Measurements from ENCODE around the gene RPL12. TPM values are rescaled to one million over a fixed set of nuclear protein-coding genes. Genes with fewer than 3 reads are reported as not detected.

RPL12 gene
- total RNA-seq, 4 donors from 2014 or later, result 2,291 to 3,774 (median 2,862) TPM

GRCh38 chr9:127496974-127497373 is 45.8 kb upstream of the RPL12 start:
- DNase-seq (ENCODE audit: low spot score in 2 of 2), result no peak
- H3K36me3 ChIP-seq, result peaks cover 63% of the 10 kb centered on the region
- H3K27me3 ChIP-seq, result no peaks in the 10 kb centered on the region
- no peaks in the 10 kb centered on the region for H3K9me3 ChIP-seq
- TF ChIP-seq POLR2AphosphoS5 (IDR thresholded peaks at IDR 0.05), result no peak
- H3K4me3 ChIP-seq, result no peak overlapping the region
- 82% methylated on average over 9 of the region's 12 CpGs for WGBS
- H3K4me1 ChIP-seq, result peaks cover 12% of the 10 kb centered on the region
- no peak overlapping the region for H3K27ac ChIP-seq

GRCh38 chr9:127495884-127496555 is 44.8 kb upstream of the RPL12 start:
- WGBS, result 75% methylated on average over 14 of the region's 14 CpGs
- no peak for TF ChIP-seq CTCF (IDR thresholded peaks at IDR 0.05)
- Histone ChIP-seq H3K4me3 (no peak overlapping the region), H3K4me1 (peaks cover 12% of the 10 kb centered on the region), H3K36me3 (peaks cover 63% of the 10 kb centered on the region), H3K27ac (peak overlapping the region; percentile 78), H3K9me3 (no peaks in the 10 kb centered on the region), H3K27me3 (no peaks in the 10 kb centered on the region)
- no peak for DNase-seq (ENCODE audit: low spot score in 2 of 2)

- Histone ChIP-seq H3K27me3 (no peaks in the 10 kb centered on the region), H3K9me3 (no peaks in the 10 kb centered on the region), H3K27ac (no peak overlapping the region), H3K4me3 (no peak overlapping the region), H3K36me3 (peaks cover 73% of the 10 kb centered on the region), H3K4me1 (peaks cover 12% of the 10 kb centered on the region)
- no peak for DNase-seq (ENCODE audit: low spot score in 2 of 2)
- no peak for TF ChIP-seq POLR2A (IDR thresholded peaks at IDR 0.05)
- TF ChIP-seq POLR2AphosphoS5 (IDR thresholded peaks at IDR 0.05), result no peak
- TF ChIP-seq EP300 (IDR thresholded peaks at IDR 0.05), result no peak
- no peak for TF ChIP-seq CTCF (IDR thresholded peaks at IDR 0.05)
- WGBS, result 60% methylated on average over 9 of the region's 9 CpGs
Observed at GRCh38 chr9:127494304-127494702, 43.1 kb upstream of the RPL12 start.

GRCh38 chr9:127493592-127494303 is 42.5 kb upstream of the RPL12 start:
- 93% methylated on average over 5 of the region's 22 CpGs for WGBS
- Histone ChIP-seq H3K4me3 (no peak overlapping the region), H3K27me3 (no peaks in the 10 kb centered on the region), H3K4me1 (peaks cover 12% of the 10 kb centered on the region), H3K9me3 (no peaks in the 10 kb centered on the region), H3K36me3 (peaks cover 78% of the 10 kb centered on the region), H3K27ac (no peak overlapping the region)
- TF ChIP-seq CTCF (IDR thresholded peaks at IDR 0.05) (no peak), EP300 (IDR thresholded peaks at IDR 0.05) (no peak), POLR2A (IDR thresholded peaks at IDR 0.05) (no peak), POLR2AphosphoS5 (IDR thresholded peaks at IDR 0.05) (no peak)
- no peak for DNase-seq (ENCODE audit: low spot score in 2 of 2)

GRCh38 chr9:127492616-127493015 is 41.4 kb upstream of the RPL12 start:
- Histone ChIP-seq H3K4me3 (no peak overlapping the region), H3K27me3 (no peaks in the 10 kb centered on the region), H3K9me3 (no peaks in the 10 kb centered on the region), H3K36me3 (peaks cover 83% of the 10 kb centered on the region), H3K27ac (no peak overlapping the region), H3K4me1 (peaks cover 12% of the 10 kb centered on the region)
- no peak for DNase-seq (ENCODE audit: low spot score in 2 of 2)
- TF ChIP-seq EP300 (IDR thresholded peaks at IDR 0.05) (no peak), POLR2AphosphoS5 (IDR thresholded peaks at IDR 0.05) (no peak), CTCF (IDR thresholded peaks at IDR 0.05) (no peak)
- 73% methylated on average over 11 of the region's 14 CpGs for WGBS

All from suprapubic skin (tissue), 4 donors.